ENCODE data around the gene PEX7. TPM values are rescaled to one million over a fixed set of nuclear protein-coding genes. Genes with fewer than 3 reads are reported as not detected.
"Not testable (repeated sequence)": the region's sequence is repeated elsewhere in the genome, so short reads cannot be mapped to it uniquely, and the experiment has no call there.

Gene PEX7
- total RNA-seq, 1 experiment from 2014 or later, result 8.1 TPM

GRCh38 chr6:136846046-136846445 lies 23.7 kb downstream of the PEX7 start:
- Histone ChIP-seq H3K9me2 (ENCODE audit: insufficient read depth) (no peaks in the 10 kb centered on the region), H3K9ac (ENCODE audit: low read length) (no peak overlapping the region), H3K27me3 (ENCODE audit: insufficient read depth, low read length) (no peaks in the 10 kb centered on the region), H3K9me3 (ENCODE audit: control insufficient read depth in 1 of 2, insufficient read depth in 1 of 2, low read depth in 1 of 2, low read length in 2 of 2) (no peaks in the 10 kb centered on the region), H2AFZ (ENCODE audit: low read depth, low read length, poor library complexity, severe bottlenecking) (no peak overlapping the region), H3K4me3 (replicated peaks in 1 of 2; ENCODE audit: low read depth in 1 of 2, low read length in 2 of 2) (no peak overlapping the region), H3K4me2 (ENCODE audit: low read length) (no peak overlapping the region), H3K79me2 (ENCODE audit: insufficient read depth, low read length) (peaks cover 3% of the 10 kb centered on the region; the same call in 1 of the 2 replicates), H3K36me3 (ENCODE audit: control insufficient read depth in 1 of 2, insufficient read depth in 2 of 2, low read length in 2 of 2) (no peaks in the 10 kb centered on the region), H4K20me1 (ENCODE audit: insufficient read depth) (no peaks in the 10 kb centered on the region), H3K27ac (ENCODE audit: low read depth, low read length) (no peak overlapping the region), H3K4me1 (ENCODE audit: control insufficient read depth in 1 of 2, insufficient read depth in 2 of 2, low read length in 2 of 2) (no peaks in the 10 kb centered on the region)
- peak; percentile 63 for ATAC-seq
- TF ChIP-seq TCF7L2 (IDR thresholded peaks at IDR 0.05; ENCODE audit: borderline replicate concordance, extremely low read depth, insufficient read depth, insufficient read length), result no peak
- TF ChIP-seq SIN3A (IDR thresholded peaks at IDR 0.05; ENCODE audit: low read depth), result no peak
- TF ChIP-seq REST (IDR thresholded peaks at IDR 0.05; ENCODE audit: low read depth), result no peak
- TF ChIP-seq CTCF (IDR thresholded peaks at IDR 0.05 in 2 of 3, conservative IDR thresholded peaks at IDR 0.05 in 1 of 3; ENCODE audit: borderline replicate concordance in 1 of 3, insufficient read depth in 1 of 3, low read depth in 2 of 3, low read length in 2 of 3), result peak; percentile 40 to 71 (median 68); a peak in 5 of 6 replicates
- no peak for TF ChIP-seq ZNF274 (IDR thresholded peaks at IDR 0.05; ENCODE audit: low read depth, low read length)
- TF ChIP-seq ZBTB33 (IDR thresholded peaks at IDR 0.05; ENCODE audit: extremely low read depth, insufficient replicate concordance, low read length), result no peak
- TF ChIP-seq RAD21 (IDR thresholded peaks at IDR 0.05; ENCODE audit: low read depth), result peak; percentile 63
- no peak for TF ChIP-seq CEBPB (IDR thresholded peaks at IDR 0.05; ENCODE audit: low read depth)
- TF ChIP-seq FOSL1 (IDR thresholded peaks at IDR 0.05; ENCODE audit: low read depth), result no peak
- no peak for TF ChIP-seq SRF (IDR thresholded peaks at IDR 0.05; ENCODE audit: low read depth)
- TF ChIP-seq SP1 (IDR thresholded peaks at IDR 0.05; ENCODE audit: low read depth), result no peak
- TF ChIP-seq ZFX (IDR thresholded peaks at IDR 0.05), result no peak
- POLR2A ChIA-PET, result no interaction called here
- intact Hi-C loops (cut with micrococcal nuclease), result loop anchor here (10.0 kb wide), 1 partner anchor 169 kb away; no protein-coding TSS in a partner anchor
- CTCF ChIA-PET, result interaction anchor here (0.7 to 2.0 kb wide), 5 partner anchors 9 to 320 kb away, joined by 4 to 9 read pairs (median 4); no protein-coding TSS in a partner anchor
- DNase-seq (ENCODE audit: low read depth, low spot score), result peak; percentile 47
- RAD21 ChIA-PET (ENCODE audit: low non-redundant PET in 1 of 2, low total read pairs in 2 of 2, uncharacterized antibody in 2 of 2, unreplicated experiment in 2 of 2), result interaction anchor here in 1 of 2 experiments (1.1 kb wide), 1 partner anchor 202 kb away, joined by 3 read pairs; no protein-coding TSS in a partner anchor
- no TSS peak for BruUV-seq (replicated peaks)

- H3K79me2 ChIP-seq (ENCODE audit: insufficient read depth, low read length); H3K9ac ChIP-seq (ENCODE audit: low read length); H2AFZ ChIP-seq (ENCODE audit: low read depth, low read length, poor library complexity, severe bottlenecking); RAD21 ChIA-PET (ENCODE audit: low non-redundant PET in 1 of 2, low total read pairs in 2 of 2, uncharacterized antibody in 2 of 2, unreplicated experiment in 2 of 2); ATAC-seq; H3K4me2 ChIP-seq (ENCODE audit: low read length); DNase-seq (ENCODE audit: low read depth, low spot score); BruUV-seq (replicated peaks); H3K27ac ChIP-seq (ENCODE audit: low read depth, low read length); POLR2A ChIA-PET; H3K4me1 ChIP-seq (ENCODE audit: control insufficient read depth in 1 of 2, insufficient read depth in 2 of 2, low read length in 2 of 2); H3K4me3 ChIP-seq (replicated peaks in 1 of 2; ENCODE audit: low read depth in 1 of 2, low read length in 2 of 2); H3K27me3 ChIP-seq (ENCODE audit: insufficient read depth, low read length); H3K36me3 ChIP-seq (ENCODE audit: control insufficient read depth in 1 of 2, insufficient read depth in 2 of 2, low read length in 2 of 2); H3K9me2 ChIP-seq (ENCODE audit: insufficient read depth); H4K20me1 ChIP-seq (ENCODE audit: insufficient read depth); H3K9me3 ChIP-seq (ENCODE audit: control insufficient read depth in 1 of 2, insufficient read depth in 1 of 2, low read depth in 1 of 2, low read length in 2 of 2): not testable (repeated sequence)
- intact Hi-C loops (cut with micrococcal nuclease), result loop anchor here (10.0 kb wide), 1 partner anchor 168 kb away; no protein-coding TSS in a partner anchor
- CTCF ChIA-PET, result interaction anchor here (0.7 to 2.0 kb wide), 2 partner anchors 9 to 16 kb away, joined by 4 to 9 read pairs; no protein-coding TSS in a partner anchor
These were observed 24.1 kb downstream of the PEX7 start for GRCh38 chr6:136846477-136846876.

Measured in HCT116 (cell line).